ENCODE results near the gene NDUFB5.

DNA sequence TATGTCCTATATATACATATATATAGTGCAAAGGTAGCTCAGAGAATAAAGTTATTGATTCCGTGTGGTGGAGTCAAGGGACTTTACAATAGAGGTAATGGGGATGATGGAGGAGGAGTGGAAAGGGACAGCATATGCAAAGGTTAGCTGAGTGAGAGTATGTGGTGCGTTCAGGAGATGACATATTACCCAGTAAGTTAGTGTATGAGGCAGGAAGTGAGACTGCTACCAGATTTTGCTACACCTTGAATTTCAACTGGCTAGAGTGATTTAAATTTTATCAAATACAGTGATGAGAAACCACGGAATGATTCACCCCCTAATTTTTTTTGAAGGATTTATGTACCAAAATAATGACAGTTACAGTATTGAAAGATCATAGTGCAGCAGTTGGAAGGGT, 39.1 kb upstream of the NDUFB5 start:
- TF ChIP-seq, protein P1, sequence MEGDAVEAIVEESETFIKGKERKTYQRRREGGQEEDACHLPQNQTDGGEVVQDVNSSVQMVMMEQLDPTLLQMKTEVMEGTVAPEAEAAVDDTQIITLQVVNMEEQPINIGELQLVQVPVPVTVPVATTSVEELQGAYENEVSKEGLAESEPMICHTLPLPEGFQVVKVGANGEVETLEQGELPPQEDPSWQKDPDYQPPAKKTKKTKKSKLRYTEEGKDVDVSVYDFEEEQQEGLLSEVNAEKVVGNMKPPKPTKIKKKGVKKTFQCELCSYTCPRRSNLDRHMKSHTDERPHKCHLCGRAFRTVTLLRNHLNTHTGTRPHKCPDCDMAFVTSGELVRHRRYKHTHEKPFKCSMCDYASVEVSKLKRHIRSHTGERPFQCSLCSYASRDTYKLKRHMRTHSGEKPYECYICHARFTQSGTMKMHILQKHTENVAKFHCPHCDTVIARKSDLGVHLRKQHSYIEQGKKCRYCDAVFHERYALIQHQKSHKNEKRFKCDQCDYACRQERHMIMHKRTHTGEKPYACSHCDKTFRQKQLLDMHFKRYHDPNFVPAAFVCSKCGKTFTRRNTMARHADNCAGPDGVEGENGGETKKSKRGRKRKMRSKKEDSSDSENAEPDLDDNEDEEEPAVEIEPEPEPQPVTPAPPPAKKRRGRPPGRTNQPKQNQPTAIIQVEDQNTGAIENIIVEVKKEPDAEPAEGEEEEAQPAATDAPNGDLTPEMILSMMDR (IDR thresholded peaks at IDR 0.05) = no peak
- TF ChIP-seq POLR2A (IDR thresholded peaks at IDR 0.05) = no peak

All from thyroid gland (tissue), 4 donors.